ENCODE measurements around the gene WDR75.
A peak's percentile ranks its signal among the peaks of the same experiment; 100 is the strongest.

The WDR75 gene

DNA sequence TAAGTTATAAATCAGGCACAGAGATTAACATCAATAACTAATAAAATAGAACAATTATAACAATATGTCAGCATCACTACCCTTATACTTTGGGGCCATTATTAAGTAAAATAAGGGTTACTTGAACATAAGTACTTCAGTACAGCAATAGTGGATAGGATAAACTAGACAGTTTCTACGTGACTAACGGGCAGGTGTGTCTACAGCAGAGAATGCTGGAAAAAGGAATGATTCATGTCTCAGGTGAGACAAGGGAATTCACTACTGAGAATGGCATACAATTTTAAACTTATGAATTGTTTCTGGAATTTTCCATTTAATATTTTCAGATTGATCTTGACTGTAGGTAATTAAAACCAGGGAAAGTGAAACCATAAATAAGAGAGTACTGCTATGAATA, 5.5 kb downstream of the WDR75 start:
- no peak for DNase-seq (ENCODE audit: low spot score)
- in situ Hi-C loops (cut with MboI; ENCODE audit: low pct_unique_long_range_greater_than_20kb, low sequenced_read_pairs, unreplicated experiment): no loop called here
- TF ChIP-seq, protein P1, sequence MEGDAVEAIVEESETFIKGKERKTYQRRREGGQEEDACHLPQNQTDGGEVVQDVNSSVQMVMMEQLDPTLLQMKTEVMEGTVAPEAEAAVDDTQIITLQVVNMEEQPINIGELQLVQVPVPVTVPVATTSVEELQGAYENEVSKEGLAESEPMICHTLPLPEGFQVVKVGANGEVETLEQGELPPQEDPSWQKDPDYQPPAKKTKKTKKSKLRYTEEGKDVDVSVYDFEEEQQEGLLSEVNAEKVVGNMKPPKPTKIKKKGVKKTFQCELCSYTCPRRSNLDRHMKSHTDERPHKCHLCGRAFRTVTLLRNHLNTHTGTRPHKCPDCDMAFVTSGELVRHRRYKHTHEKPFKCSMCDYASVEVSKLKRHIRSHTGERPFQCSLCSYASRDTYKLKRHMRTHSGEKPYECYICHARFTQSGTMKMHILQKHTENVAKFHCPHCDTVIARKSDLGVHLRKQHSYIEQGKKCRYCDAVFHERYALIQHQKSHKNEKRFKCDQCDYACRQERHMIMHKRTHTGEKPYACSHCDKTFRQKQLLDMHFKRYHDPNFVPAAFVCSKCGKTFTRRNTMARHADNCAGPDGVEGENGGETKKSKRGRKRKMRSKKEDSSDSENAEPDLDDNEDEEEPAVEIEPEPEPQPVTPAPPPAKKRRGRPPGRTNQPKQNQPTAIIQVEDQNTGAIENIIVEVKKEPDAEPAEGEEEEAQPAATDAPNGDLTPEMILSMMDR (IDR thresholded peaks at IDR 0.05; ENCODE audit: extremely low read depth, insufficient read depth, missing control alignments): no peak

DNA sequence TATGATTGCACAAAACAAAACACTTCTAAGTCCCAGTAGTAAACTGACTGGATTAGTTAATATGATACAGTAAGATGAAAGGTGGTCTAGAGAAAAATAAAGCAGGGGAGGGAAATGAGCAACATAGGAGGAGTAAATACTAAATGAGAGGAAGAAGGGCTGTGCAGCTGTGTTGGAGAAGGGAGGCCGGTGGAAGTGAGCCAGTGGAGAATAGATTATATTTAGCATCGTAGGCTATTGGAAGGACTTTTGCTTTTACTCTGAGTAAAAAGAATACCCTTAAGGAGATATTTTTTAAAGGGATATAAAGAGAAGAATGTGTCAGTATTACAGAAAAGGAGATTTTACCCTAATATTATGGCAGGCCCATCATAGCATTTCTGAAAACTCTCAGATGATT, 12.7 kb downstream of the WDR75 start:
- DNase-seq (ENCODE audit: low spot score): no peak
- in situ Hi-C loops (cut with MboI; ENCODE audit: low pct_unique_long_range_greater_than_20kb, low sequenced_read_pairs, unreplicated experiment): no loop called here

DNA sequence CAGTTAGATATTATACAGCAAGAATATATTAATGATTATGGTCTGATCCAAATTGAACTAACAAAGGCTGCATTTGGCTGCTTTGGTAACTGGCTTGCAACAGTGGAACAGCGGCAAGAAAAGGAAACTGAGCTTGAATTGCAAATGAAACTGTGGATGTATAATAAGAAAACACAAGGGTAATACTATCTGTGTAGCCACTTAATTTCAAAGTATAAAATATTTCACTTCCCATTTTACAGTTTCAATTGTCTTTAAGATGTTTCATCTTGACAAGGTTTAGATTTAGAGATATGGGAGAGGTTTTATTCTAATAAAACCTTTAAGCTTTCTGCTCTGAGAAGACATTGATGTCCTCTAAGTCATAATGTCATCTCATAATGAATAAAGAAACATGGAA, 23.8 kb downstream of the WDR75 start:
- no peak for DNase-seq (ENCODE audit: low spot score)
- TF ChIP-seq, protein P1 (IDR thresholded peaks at IDR 0.05; ENCODE audit: extremely low read depth, insufficient read depth, missing control alignments): no peak
- in situ Hi-C loops (cut with MboI; ENCODE audit: low pct_unique_long_range_greater_than_20kb, low sequenced_read_pairs, unreplicated experiment): no loop called here

More for the DNA sequence above, 12.7 kb downstream of the WDR75 start:
- TF ChIP-seq, protein P1 (IDR thresholded peaks at IDR 0.05; ENCODE audit: extremely low read depth, insufficient read depth, missing control alignments): no peak

DNA sequence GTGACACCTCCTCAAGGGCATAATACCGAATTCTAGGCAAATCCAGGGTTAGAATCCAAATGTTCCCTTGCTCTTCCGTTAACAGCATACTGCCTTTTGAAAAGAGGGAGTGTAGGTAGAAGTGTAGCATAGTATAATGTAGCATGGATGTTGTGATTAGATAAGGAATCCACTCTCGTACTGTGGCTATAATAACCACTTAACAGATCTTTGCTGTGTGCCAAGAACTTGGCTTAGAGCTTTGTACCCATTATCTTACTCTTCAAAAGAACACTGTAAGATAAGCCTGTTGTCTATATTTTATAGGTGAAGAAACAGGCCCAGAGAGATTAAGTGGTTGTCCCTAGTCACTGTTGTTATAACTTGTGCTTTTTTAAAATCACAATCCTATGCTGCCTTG, 24.2 kb downstream of the WDR75 start:
- no peak for DNase-seq (ENCODE audit: low spot score)
- TF ChIP-seq, protein P1 (IDR thresholded peaks at IDR 0.05; ENCODE audit: extremely low read depth, insufficient read depth, missing control alignments): no peak
- in situ Hi-C loops (cut with MboI; ENCODE audit: low pct_unique_long_range_greater_than_20kb, low sequenced_read_pairs, unreplicated experiment): no loop called here

DNA sequence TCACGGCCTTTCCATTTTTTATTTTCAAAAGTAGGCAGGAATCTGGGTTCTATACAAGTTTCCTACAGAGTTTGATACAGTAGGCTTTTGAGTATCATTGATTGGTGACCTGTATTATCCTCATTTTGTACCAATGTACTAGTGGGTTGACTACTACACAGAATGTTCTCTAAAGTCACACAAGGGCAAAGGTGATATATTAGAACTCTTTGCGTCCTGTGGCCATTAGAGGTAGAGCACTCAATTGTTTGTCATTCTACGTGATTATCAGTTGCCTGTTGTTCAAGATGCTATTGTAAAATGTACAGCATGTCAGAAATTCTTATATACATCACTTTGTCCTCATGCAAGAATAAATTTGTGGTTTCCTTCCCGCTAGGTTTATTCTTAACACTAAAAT, 24.8 kb downstream of the WDR75 start:
- TF ChIP-seq, protein P1 (IDR thresholded peaks at IDR 0.05; ENCODE audit: extremely low read depth, insufficient read depth, missing control alignments): no peak
- no peak for DNase-seq (ENCODE audit: low spot score)
- in situ Hi-C loops (cut with MboI; ENCODE audit: low pct_unique_long_range_greater_than_20kb, low sequenced_read_pairs, unreplicated experiment): no loop called here

DNA sequence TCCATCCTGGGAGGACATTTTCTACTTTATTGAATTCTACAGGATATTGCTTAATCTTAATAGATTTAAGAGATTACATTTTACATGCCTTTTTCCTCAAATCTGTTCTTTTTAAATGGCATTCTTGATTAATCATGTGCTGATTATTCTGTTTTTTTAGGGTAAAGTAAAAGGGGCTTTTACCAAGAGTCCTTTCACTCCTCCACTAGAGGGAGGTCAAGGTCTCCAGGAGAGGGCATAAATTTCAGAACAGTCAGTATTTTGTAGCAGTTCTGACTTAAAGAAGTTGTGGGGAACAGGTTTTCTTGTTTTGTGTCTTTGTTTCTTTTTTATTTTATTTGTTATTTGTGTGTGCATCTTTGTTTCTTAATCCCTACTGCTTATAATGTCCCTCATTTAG, 25.4 kb downstream of the WDR75 start:
- no peak for DNase-seq (ENCODE audit: low spot score)
- TF ChIP-seq, protein P1 (IDR thresholded peaks at IDR 0.05; ENCODE audit: extremely low read depth, insufficient read depth, missing control alignments): peak; percentile 48
- in situ Hi-C loops (cut with MboI; ENCODE audit: low pct_unique_long_range_greater_than_20kb, low sequenced_read_pairs, unreplicated experiment): no loop called here

DNA sequence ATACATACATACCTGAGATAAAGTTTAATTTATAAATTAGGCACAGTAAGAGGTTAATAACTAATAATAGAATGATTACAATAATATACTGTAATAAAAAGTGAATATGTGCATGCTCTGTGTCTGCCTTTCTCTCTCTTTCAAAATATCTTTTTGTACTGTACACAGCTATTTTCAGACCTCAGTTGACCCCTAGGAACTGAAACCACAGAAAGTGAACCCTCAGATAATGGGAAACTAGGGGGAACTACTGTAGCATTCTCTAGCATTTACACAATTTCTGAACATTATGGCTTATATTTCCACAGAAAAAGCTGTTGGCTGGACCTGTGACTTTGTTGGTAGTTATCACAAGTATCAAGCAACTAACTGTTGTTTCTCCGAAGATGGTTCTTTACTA, 25.9 kb downstream of the WDR75 start:
- in situ Hi-C loops (cut with MboI; ENCODE audit: low pct_unique_long_range_greater_than_20kb, low sequenced_read_pairs, unreplicated experiment): no loop called here
- no peak for DNase-seq (ENCODE audit: low spot score)
- TF ChIP-seq, protein P1 (IDR thresholded peaks at IDR 0.05; ENCODE audit: extremely low read depth, insufficient read depth, missing control alignments): no peak
